ENCODE measurements around the gene APIP.

APIP gene, protein sequence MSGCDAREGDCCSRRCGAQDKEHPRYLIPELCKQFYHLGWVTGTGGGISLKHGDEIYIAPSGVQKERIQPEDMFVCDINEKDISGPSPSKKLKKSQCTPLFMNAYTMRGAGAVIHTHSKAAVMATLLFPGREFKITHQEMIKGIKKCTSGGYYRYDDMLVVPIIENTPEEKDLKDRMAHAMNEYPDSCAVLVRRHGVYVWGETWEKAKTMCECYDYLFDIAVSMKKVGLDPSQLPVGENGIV

DNA sequence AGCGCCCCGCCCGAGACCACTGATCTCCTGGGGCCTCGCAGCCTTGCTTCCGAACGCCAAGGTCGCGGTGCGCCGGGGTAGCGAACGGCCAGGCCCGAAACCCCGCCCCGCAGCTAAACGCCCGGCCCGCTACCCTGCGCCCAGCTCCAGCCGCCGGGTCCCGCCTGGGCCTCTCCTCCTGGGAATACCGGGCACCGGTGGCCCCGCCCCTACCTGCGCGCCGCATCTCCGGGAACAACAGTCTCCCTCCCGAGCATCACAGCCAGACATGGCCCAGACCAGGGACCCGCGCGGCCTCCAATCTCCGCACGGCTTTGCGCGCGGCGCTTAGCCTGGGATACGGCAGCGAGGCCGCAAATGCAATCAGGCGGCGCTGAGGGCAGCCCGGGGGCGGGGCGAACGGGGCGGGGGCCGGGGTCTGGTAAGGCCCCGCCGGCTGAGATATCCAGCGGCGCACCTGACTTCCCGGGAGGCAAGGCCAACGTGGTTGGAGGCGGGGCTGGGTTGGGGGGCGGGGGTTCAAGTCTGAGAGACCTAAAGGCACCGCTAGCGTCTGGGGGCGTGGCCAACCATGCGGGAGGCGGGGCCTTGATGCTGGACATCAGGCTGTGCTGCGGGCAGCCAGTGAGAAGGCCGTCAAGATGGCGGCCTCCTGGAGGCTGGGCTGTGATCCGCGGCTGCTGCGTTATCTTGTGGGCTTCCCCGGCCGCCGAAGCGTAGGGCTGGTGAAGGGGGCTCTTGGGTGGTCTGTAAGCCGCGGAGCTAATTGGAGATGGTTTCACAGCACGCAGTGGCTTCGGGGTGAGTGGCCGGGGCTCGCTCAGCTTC, at the start of gene APIP, which contains the start of gene PDHX:
APIP (minus strand) TSS at position 365 of the 828 bp plus-strand sequence; CDS start at position 270, 95 bp downstream.
PDHX (plus strand) TSS at position 604 of the 828 bp plus-strand sequence; CDS start at position 642, 38 bp downstream.
- DNase-seq: peak; percentile 91 to 97

DNA sequence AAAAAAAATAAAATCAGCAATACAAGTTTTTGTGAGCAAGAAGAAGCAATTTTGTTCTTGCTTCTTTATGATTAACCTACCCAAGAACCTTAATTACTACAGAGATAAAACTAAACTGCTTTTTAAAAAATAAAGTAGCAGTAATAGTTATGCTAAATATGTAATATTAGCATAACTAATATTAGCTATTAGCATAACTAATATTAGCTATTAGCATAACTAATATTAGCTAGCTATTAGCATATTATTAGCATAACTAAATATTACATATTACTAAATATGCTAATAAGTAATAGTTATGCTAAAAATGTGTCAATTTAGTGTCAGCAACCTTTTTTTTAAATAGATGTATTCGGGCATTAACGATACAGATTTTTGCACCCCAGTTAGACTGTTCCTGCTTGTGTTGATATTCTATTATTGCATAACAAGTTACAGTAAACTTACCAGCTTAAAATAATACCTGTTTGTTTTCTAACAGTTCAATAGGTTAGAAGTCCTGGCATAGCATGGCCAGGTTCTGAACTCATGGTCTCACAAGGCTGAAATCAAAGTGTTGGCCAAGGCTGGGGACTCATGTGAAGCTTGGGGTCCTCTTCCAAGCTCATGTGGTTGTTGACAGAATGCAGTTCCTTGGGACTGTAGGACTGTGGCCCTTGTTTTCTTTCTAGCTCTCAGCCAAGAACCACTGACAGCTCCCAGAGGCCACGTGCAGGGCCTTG, 48.6 kb upstream of the APIP start:
- DNase-seq: no peak

DNA sequence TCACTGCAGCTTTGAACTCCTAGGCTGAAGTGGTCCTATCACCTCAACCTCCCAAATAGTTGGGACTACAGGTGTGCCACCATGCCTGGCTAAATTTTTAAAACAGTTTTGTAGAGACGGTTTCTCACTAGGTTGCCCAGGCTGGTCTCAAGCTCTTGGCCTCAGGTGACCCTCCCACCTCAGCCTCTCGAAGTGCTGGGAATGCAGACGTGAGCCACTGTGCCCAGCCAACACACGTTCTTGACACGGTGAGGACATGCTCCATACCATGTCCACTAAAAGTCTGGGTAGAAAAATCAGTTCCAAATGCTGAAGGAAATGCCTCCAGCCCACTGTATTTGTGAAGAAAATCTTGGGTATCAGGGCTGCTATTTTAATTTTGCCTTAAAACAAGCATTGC, 47.2 kb upstream of the APIP start:
- DNase-seq: no peak

DNA sequence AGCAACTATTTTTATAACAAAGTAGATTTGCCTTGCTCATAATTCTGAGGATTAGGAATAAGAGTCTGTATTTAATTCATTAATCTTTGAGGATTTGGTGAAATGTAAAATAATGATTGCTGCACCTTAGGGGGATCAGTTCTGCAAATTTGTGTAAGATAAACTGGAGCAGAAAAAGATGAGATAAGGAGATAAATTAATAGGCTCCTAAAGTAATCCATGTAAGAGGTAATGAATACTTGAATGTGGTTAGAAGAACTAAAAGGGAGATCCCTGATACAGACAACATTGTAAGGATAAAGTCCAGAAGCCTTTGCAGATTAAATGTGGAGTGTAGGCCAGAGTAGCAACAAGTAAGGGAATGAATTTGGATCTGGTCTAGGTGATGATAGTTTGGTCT, 45.9 kb upstream of the APIP start:
- DNase-seq: no peak

DNA sequence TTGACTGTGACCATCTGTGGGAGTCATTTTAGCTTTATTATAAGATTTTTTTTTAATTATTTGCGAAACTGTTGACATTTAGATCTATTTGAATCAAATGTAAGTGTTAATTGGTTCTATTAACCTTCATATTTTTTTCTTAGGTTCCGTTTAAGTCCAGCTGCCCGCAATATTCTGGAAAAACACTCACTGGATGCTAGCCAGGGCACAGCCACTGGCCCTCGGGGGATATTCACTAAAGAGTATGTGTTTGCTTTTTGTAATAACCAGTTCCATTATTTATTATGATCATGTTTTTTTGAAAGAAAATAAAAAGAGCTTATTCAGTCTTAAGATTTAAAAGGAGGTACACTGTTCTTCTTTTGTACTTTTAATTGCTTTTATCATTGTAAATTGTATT, 44.1 kb upstream of the APIP start:
- peak in 1 of 2 donors; percentile 13 for DNase-seq

DNA sequence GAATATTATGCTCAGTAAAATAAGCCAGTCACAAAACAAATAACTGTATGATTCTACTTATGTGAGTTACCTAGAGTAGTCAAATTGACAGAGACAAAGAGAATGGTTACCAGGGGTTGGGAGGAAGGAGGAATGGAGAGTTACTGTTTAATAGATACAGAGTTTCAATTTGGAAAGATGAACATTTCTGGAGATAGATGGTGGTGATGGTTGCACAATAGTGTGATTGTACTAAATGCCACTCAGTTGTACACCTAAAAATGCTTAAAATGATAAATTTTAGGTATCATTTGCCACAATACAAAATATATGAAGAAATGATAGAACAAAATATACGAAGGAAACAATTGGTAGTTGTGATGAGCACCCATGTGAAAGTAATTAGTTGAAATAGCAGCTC, 43.6 kb upstream of the APIP start:
- DNase-seq: no peak

DNA sequence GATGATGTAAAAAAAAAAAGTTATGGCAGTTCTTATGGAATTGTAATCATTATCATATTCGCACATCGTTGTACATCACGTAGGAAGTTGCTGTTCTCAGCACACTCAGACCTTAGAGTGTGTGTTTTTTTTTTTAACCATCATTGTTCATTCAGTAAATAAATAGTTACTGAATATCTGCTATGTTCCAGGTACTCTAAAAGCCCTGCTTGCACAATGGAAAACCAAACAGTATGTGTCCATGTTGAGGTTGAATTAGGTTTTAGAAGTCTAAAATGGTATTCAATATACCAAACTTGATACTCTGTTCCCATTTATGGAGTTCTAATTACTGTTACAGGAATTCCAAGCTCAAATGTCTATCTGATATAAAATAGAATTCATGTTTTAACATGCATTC, 41.4 kb upstream of the APIP start:
- no peak for DNase-seq

DNA sequence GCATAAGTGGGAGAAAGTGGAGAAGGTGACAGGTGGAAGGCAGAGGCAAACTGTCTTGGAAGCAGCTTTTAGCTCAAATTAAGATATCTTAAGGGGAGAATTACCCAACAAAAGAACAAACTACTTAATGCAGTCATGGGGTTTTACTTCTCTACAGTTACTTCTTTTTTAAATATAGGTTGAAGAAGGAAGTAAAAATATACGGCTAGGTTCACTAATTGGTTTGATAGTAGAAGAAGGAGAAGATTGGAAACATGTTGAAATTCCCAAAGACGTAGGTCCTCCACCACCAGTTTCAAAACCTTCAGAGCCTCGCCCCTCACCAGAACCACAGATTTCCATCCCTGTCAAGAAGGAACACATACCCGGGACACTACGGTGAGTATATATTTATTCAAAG, 41.0 kb upstream of the APIP start:
- no peak for DNase-seq

DNA sequence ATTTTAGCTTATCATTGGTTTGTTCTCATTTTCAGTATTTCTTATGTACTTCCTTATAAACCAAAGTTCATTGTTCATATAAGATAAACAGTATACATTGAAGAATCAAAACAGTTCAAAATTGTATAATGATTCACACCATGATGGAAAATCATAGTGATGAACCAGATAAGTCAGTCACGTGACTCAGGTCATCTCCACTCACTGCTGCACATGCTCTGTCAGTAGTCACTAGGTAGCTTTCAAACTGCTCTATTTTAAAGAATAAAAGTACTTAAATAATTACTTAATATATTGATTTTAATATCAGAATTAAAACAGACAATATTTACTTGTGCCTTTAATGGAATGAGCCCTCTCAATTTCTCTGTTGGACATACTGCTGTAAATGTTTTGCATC, 37.8 kb upstream of the APIP start:
- DNase-seq: no peak

DNA sequence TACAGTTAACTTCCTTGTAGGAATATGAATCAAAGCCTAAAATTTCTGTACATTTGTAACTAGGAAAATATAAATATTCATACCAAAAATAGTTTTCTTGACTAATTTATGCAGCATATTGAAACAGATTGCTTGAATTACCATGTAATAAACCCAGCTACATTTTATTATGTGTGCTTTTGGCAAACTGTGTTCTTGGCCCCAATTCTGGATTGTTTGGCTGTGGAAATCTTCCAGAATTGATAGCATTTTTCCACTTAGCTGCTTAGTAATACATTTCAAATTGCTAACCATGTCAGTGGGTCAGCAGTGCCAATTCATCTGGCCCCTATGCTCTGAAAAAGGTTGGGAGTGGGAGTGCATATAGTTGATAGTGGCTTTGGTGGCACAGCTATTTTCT, 32.5 kb upstream of the APIP start:
- DNase-seq: no peak

DNA sequence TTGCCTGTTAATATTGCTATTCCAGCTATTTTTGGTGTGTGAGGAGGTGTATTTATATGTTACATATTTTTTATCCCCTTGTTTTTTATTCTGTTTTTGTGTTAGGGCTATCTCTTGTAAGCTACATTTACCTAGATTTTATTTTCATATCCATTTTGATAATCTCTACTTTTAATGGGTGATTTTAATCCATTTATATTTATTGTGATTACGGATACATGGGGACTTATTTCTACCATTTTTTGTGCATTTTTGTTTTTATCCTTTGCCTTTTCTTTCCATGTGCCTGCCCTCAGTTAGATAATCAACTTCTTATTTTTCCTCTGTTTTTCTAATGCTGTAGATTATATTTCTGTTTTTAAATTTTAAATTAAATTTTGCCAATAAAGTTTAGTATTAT, 28.5 kb upstream of the APIP start:
- no peak for DNase-seq

DNA sequence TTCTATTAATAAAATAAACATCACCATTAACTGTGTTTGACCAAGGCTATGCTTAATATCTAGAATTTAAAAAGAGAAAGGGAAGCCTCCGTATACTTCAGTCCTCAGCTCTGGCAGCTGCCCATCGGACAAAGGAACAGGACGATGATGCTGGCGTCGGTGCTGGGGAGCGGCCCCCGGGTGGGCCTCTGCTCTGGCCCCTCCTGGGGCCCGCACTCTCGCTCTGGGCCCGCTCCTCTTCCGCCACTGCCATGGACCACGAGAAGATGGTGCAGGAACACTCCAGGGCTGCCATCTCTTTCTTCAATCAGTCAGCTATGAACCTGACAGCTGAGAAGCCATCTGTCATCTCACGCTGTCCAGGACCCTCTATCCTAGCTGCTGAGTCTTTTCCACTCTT, 25.5 kb upstream of the APIP start:
- DNase-seq: no peak

DNA sequence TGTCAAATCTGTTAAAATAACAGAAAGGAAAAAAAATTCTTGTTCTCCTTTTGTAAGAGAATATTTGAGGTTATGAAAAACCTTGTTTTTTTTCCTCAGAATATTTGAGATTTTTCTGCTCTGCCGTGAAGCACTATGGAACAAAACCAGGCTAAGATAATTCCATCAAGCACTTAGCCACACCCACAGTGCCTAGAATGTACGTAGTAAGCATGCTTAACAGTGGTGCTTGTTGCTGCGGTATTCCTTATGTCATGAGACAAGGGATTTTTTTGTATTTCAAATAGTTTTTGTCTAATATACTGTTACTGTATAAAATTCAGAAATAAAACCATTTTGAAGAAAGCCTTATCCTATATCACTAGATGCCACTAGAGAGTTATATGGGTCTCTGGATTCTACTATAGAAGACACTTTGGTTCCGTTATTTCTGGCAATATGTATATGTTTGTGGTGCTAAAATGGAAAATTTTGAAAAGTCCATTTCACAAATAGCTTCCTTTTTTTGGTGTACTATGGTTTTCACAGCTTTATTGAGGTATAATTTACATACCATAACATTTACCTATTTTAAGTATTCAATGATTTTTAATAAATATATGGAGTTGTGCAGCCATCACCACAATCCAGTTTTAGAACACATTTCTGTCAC, 24.0 kb upstream of the APIP start:
- DNase-seq: no peak

DNA sequence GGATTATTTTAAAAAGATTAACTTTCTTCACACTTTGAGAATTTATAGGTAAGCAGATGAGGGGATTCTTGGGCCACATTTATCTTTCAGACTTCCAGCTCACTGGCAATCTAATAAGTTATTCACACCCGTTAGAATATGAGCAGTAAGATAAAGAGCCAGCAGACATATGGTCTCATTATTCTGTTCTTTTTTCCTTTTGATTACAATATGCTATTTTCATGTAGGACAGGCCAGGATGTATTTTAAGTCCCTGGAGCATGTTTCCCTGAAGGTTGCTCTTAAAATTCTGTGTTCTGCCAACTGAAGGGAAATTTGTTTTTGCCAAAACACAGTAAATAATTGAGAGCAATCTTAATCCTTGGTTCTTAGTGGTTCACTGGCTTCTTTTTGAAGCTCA, 22.4 kb upstream of the APIP start:
- DNase-seq: peak in 1 of 2 donors; percentile 20

DNA sequence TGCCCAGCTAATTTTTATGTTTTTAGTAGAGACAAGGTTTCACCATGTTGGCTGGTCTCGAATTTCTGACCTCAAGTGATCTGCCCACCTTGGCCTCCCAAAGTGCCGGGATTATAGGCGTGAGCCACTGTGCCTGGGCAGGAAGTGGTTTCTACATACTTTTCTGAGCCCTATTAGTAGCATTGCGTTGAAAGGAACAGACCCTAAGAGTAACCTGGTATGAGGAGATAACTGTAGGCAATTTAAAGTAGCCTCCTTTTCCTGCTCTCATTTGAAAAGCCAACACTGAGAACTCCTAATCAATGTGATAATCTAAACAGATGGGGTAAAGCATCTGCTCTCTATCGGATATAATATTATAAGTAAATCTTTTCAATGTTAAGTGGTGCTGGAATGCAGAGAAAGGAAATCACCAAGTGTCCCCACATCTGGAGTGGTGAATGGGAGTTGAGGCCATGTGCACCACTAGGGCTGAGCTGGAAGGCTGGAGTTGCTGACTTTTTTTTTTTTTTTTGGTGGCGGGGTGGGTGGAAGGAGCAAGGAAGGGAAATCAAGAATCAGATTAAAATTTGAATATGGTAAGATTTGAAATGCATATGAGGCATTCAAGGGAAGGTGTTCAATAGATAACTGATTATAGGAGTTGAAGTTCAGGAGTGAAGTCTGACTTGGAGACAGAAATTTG, 20.9 kb upstream of the APIP start:
- DNase-seq: no peak

DNA sequence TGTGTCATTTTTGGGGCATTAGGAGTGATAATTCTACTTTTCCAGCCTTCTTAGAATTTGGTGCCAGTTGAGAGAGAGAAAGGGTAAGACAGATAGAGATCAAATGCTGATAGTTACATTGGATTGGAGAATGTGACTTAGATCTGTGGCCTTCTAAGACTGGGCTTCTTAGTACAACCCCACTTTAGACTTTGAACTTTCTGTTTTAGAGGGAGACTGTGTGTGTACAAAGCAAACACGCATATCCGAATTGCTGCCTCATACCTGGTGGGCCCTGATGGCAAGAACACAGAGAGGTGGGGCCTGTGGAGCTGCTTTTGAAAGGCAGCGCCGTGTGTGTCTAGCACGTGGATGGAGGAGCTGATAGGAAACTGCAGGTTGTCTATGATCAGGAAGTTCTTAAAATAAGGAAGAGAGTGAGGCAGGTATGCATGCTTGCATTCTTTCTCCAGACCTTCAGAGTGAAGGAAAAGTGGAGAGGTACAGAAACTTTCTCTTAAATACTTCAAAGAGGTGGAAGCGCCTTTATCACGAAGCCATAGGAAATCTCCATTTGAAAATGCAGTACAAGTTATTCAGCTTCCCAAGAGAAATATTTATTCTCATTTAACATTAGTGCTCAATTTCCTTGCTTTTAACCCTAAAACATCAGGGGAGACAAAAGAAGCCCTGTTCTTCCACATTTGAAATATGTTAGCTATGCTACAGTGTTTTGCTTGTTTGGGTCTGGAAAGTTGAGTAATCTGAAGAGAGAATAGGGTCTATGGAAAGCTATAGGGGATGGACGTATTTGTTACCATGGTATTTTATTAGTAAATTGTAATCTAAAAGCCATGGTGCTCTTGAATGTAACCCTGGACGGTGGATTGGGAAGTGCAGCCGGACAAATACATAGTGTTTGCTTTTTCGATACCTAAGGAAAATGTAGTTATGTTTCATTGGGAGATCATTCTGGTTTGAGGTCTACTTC, 13.9 kb upstream of the APIP start:
- no peak for DNase-seq

DNA sequence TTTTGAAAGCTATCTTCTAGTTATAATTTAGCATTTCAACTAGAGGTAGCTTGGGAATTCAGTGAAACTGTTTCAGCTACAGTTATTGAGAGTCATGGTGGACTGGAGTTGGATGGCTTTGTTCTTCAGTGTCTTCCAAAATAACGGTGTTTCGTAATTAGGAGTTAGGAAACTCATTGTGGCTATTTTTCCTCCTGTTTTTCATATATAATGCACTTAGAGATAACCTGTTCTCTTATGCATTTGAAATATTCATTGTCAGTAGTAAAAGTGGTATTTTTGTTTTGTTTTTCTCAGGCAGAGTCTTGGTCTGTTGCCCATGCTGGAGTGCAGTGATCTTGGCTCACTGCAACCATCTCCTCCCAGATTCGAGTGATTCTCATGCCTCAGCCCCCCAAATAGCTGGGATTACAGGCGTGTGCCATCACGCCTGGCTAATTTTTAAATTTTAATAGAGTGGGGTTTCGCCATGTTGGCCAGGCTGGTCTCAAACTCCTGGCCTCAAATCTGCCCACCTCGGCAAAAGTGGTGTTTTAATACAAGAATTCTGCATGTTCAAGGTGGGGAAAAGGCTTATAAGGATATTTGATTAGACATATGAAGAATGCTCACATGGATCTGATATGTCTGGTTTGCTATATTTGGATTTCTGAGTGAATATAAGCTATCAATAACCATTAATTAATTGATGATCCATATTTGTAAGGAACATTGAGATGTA, 12.9 kb upstream of the APIP start:
- no peak for DNase-seq

DNA sequence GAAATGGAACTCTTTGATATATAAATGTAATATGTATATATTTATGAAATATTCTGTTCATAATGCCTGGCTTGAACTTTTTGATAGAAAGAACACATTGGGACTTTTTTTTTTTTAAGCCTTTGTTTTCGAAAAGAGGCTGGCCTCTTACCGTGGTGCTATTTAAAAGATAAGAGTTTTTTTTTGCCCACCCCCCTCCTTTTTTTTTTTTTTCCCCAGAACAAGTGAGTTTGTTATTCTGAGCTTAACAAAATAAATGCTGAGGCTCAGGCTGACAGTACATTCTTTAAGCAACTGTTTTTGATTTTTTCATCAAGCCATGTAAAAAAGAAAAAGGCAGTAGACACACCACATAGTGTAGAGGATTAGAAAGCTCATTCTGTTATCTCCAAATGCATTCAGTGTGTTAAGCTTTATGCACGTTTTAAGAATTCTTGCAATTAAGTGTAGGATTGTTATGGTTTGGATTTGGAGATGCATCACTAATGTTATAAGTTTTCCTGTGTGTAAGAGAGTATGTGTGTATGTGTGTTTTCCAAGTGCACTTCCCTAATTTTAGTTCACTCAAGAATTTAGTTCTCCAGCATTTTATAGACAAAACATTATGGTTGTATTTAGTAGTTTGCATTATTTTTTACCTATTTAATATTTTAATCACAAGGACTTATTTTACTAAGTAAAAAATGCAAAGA, 12.2 kb upstream of the APIP start:
- DNase-seq: no peak

DNA sequence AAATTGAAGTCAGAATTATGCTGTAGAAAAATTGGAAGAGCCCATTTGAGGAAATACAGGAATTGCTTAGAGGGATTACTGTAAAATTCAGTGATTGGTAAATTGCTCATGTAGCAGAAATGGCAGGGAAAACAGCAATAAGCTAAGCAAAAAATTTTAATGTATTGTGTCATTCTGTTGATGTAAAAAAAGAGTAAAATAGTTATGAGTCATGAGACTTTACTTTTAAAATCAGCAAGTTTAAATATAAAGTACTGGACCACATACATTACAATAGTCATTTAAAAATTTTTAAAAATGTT, 10.6 kb upstream of the APIP start:
- DNase-seq: no peak
